T-cell (primary cell): ENCODE results near the gene ROR2. TPM values are rescaled to one million over a fixed set of nuclear protein-coding genes. Genes with fewer than 3 reads are reported as not detected.

Experiments used
- ATAC-seq, 4 experiments: fragments of 200-7000 bp in 3 of 4; fragments of 150-1000 bp in 1 of 4; cut with Tn5 transposase; replicated peaks in 1 of 4; 1 replicate in 3 of 4; 2 replicates in 1 of 4; pipeline ENCODE4 v1.10.0; 2021; ENCODE audit warnings: moderate library complexity in 3 of 4, mild to moderate bottlenecking in 2 of 4, moderate number of reproducible peaks in 1 of 4
- CTCF ChIA-PET, 2 donors: fragments of 300-600 bp; sonication (Branson Sonifier 250); formaldehyde crosslinking; loops; one replicate each; lab custom pipeline; 2022; ENCODE audit warnings: antibody characterized with exemption in 2 of 2; lab: Charles Lee
- POLR2A ChIA-PET, 2 donors: fragments of 300-600 bp; sonication (Branson Sonifier 250); formaldehyde crosslinking; loops; one replicate each; lab custom pipeline; 2022; ENCODE audit warnings: antibody characterized with exemption in 2 of 2; lab: Charles Lee
- DNase-seq, 35 experiments: peaks; one replicate each; pipeline versions ENCODE4 v3.0.0 to v3.0.0-alpha.2; 2013 to 2023
- H3K27ac ChIP-seq: one replicate; pipeline ENCODE4 v1.5.1; 2013; ENCODE audit warnings: low read length
- H3K27me3 ChIP-seq, 2 experiments: replicated peaks in 1 of 2; 1 replicate in 1 of 2; 2 replicates in 1 of 2; pipeline versions ENCODE4 v1.6.1 to v1.7.0; 2013; ENCODE audit warnings: low read length in 1 of 2, mixed read lengths in 1 of 2; ENCODE audit not compliant: control insufficient read depth in 2 of 2, insufficient read depth in 2 of 2; ENCODE audit errors: extremely low read depth in 1 of 2
- H3K36me3 ChIP-seq, 2 donors: 1 replicate in 1 of 2; 2 replicates in 1 of 2; pipeline versions ENCODE4 v1.6.1 to v1.7.0; 2013; ENCODE audit warnings: low read length in 1 of 2; ENCODE audit not compliant: control insufficient read depth in 2 of 2, insufficient read depth in 1 of 2; ENCODE audit errors: extremely low read depth in 1 of 2
- H3K4me1 ChIP-seq, 2 experiments: 1 replicate in 1 of 2; 2 replicates in 1 of 2; pipeline versions ENCODE4 v1.6.1 to v1.7.0; 2013; ENCODE audit warnings: low read length in 2 of 2, mixed read lengths in 1 of 2; ENCODE audit not compliant: insufficient read depth in 2 of 2, control insufficient read depth in 1 of 2; ENCODE audit errors: extremely low read depth in 1 of 2
- H3K4me3 ChIP-seq, 2 donors: 1 replicate in 1 of 2; 2 replicates in 1 of 2; pipeline versions ENCODE4 v1.5.1 to v1.7.0; 2013; ENCODE audit warnings: mild to moderate bottlenecking in 2 of 2, low read length in 1 of 2, moderate library complexity in 1 of 2; ENCODE audit not compliant: control insufficient read depth in 1 of 2; ENCODE audit errors: extremely low read depth in 1 of 2
- H3K9me3 ChIP-seq: 2 replicates; pipeline ENCODE4 v1.7.0; 2013
- H3K27ac Mint-ChIP-seq, 2 donors: one replicate each; pipeline ENCODE4 v1.8.0; 2020 to 2021; ENCODE audit warnings: mild to moderate bottlenecking in 2 of 2, mixed read lengths in 2 of 2
- H3K27me3 Mint-ChIP-seq, 2 donors: one replicate each; pipeline ENCODE4 v1.8.0; 2021 to 2022; ENCODE audit warnings: mixed read lengths in 2 of 2
- H3K36me3 Mint-ChIP-seq: one replicate; pipeline ENCODE4 v1.8.0; 2021; ENCODE audit warnings: mixed read lengths
- H3K4me1 Mint-ChIP-seq, 3 donors: one replicate each; pipeline ENCODE4 v1.8.0; 2020 to 2022; ENCODE audit warnings: mixed read lengths in 3 of 3, mild to moderate bottlenecking in 1 of 3
- H3K4me3 Mint-ChIP-seq, 3 donors: one replicate each; pipeline ENCODE4 v1.8.0; 2020 to 2022; ENCODE audit warnings: mild to moderate bottlenecking in 3 of 3, mixed read lengths in 3 of 3, moderate library complexity in 3 of 3
- H3K9me3 Mint-ChIP-seq, 3 donors: one replicate each; pipeline ENCODE4 v1.8.0; 2020 to 2022; ENCODE audit warnings: mixed read lengths in 3 of 3
- WGBS: methylation state at CpG from one replicate; pipeline ENCODE4 v1.1.5; 2013; ENCODE audit warnings: missing lambda C conversion rate; ENCODE audit not compliant: insufficient coverage; 5-methylcytosine and 5-hydroxymethylcytosine counted together
- total RNA-seq, 35 experiments: library from RNA in 6 of 35; stranded (reverse) in 6 of 35; fragments of 120-200 nt in 1 of 35; gene quantifications; one replicate each; pipeline versions ENCODE4 v1.2.1 to v1.2.4 and lab custom pipeline; 2013 to 2026

Gene ROR2
- total RNA-seq, 5 donors from 2014 or later (not counting 1 experiment from before 2014, with no cell fraction given): 0.07 to 0.28 (median 0.15) TPM; not detected in 1

DNA sequence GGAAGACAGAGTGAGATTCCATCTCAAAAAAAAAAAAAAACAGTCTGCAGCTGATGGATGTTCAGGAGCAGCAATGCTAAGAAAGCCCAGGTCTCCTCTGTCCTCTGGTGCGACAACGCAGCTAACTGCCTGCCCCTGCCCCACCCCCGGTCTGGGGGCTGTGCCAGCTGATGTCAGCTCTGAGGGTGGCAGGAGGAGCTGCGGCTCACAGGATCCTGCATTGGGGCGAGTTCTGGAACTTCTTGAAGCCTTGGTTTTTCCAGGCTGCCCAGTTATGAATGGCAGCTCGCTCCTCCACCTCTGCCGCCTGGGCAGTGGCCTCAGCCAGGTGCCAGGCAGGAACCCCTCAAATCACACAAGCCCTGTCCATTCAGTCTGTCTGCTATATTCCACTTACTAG, 113.5 kb downstream of the ROR2 start:
- DNase-seq (no peak), ATAC-seq (no peak)
- Mint-ChIP-seq H3K9me3 (no peaks in the 10 kb centered on the region), H3K4me1 (peaks cover 0 to 4% (median 0%) of the 10 kb centered on the region in 3 donors), H3K4me3 (no peak overlapping the region), H3K36me3 (no peaks in the 10 kb centered on the region), H3K27ac (no peak overlapping the region), H3K27me3 (peaks cover 9 to 24% of the 10 kb centered on the region in 2 donors)
- Histone ChIP-seq H3K4me3 (no peak overlapping the region), H3K27ac (no peak overlapping the region), H3K4me1 (peaks cover 0 to 2% of the 10 kb centered on the region in 2 experiments), H3K27me3 (peaks cover 0 to 29% of the 10 kb centered on the region in 2 experiments), H3K9me3 (no peaks in the 10 kb centered on the region), H3K36me3 (no peaks in the 10 kb centered on the region)
- ChIA-PET CTCF (no interaction called here), POLR2A (no interaction called here)
- WGBS: 72% methylated on average over 5 of the region's 7 CpGs

- CTCF ChIA-PET: no interaction called here
- peak in 1 of 35 experiments; percentile 6 for DNase-seq
These were observed 114.4 kb downstream of the ROR2 start for GRCh38 chr9:91835632-91836031.

GRCh38 chr9:91835216-91835615, 114.8 kb downstream of the ROR2 start:
- Histone ChIP-seq H3K4me1 (peaks cover 0 to 2% of the 10 kb centered on the region in 2 experiments), H3K36me3 (no peaks in the 10 kb centered on the region), H3K9me3 (no peaks in the 10 kb centered on the region), H3K27me3 (peaks cover 0 to 21% of the 10 kb centered on the region in 2 experiments), H3K27ac (no peak overlapping the region), H3K4me3 (no peak overlapping the region)
- no peak overlapping the region for H3K27ac Mint-ChIP-seq
- DNase-seq (no peak), ATAC-seq (no peak)
- peaks cover 11 to 16% of the 10 kb centered on the region in 2 donors for H3K27me3 Mint-ChIP-seq
- ChIA-PET CTCF (no interaction called here), POLR2A (interaction anchor here in 1 of 2 donors (0.6 kb wide), 1 partner anchor 991 kb away, joined by 3 read pairs; no protein-coding TSS in a partner anchor)
- no peaks in the 10 kb centered on the region for H3K9me3 Mint-ChIP-seq
- H3K4me1 Mint-ChIP-seq: peaks cover 0 to 2% (median 0%) of the 10 kb centered on the region in 3 donors
- H3K4me3 Mint-ChIP-seq: no peak overlapping the region
- 83% methylated on average over 1 of the region's 5 CpGs for WGBS
- no peaks in the 10 kb centered on the region for H3K36me3 Mint-ChIP-seq

More at GRCh38 chr9:91835632-91836031, 114.4 kb downstream of the ROR2 start:
- POLR2A ChIA-PET: no interaction called here
- Histone ChIP-seq H3K4me1 (peaks cover 0 to 2% of the 10 kb centered on the region in 2 experiments), H3K4me3 (no peak overlapping the region), H3K36me3 (no peaks in the 10 kb centered on the region), H3K27me3 (peaks cover 0 to 25% of the 10 kb centered on the region in 2 experiments), H3K9me3 (no peaks in the 10 kb centered on the region), H3K27ac (no peak overlapping the region)
- WGBS: 67% methylated on average over 7 of the region's 7 CpGs
- Mint-ChIP-seq H3K9me3 (no peaks in the 10 kb centered on the region), H3K27ac (no peak overlapping the region), H3K4me3 (no peak overlapping the region), H3K36me3 (no peaks in the 10 kb centered on the region), H3K4me1 (peaks cover 0 to 4% (median 0%) of the 10 kb centered on the region in 3 donors), H3K27me3 (peaks cover 8 to 19% of the 10 kb centered on the region in 2 donors)
- ATAC-seq: no peak

GRCh38 chr9:91834740-91835139, 115.3 kb downstream of the ROR2 start:
- Mint-ChIP-seq H3K4me3 (no peak overlapping the region), H3K27me3 (peaks cover 12 to 14% of the 10 kb centered on the region in 2 donors), H3K4me1 (no peaks in the 10 kb centered on the region), H3K27ac (no peak overlapping the region), H3K9me3 (no peaks in the 10 kb centered on the region), H3K36me3 (no peaks in the 10 kb centered on the region)
- Histone ChIP-seq H3K27ac (no peak overlapping the region), H3K4me3 (no peak overlapping the region), H3K4me1 (no peaks in the 10 kb centered on the region), H3K27me3 (peaks cover 0 to 17% of the 10 kb centered on the region in 2 experiments), H3K36me3 (no peaks in the 10 kb centered on the region), H3K9me3 (no peaks in the 10 kb centered on the region)
- 90% methylated on average over 2 of the region's 3 CpGs for WGBS
- peak in 1 of 4 experiments; percentile 20 for ATAC-seq
- ChIA-PET CTCF (no interaction called here), POLR2A (interaction anchor here in 1 of 2 donors (0.6 kb wide), 1 partner anchor 992 kb away, joined by 3 read pairs; no protein-coding TSS in a partner anchor)
- no peak for DNase-seq

GRCh38 chr9:91833878-91834255, 116.2 kb downstream of the ROR2 start:
- Histone ChIP-seq H3K9me3 (no peaks in the 10 kb centered on the region), H3K4me3 (no peak overlapping the region), H3K36me3 (no peaks in the 10 kb centered on the region), H3K4me1 (no peaks in the 10 kb centered on the region), H3K27me3 (peaks cover 0 to 14% of the 10 kb centered on the region in 2 experiments), H3K27ac (no peak overlapping the region)
- ChIA-PET CTCF (no interaction called here), POLR2A (no interaction called here)
- Mint-ChIP-seq H3K4me3 (no peak overlapping the region), H3K4me1 (no peaks in the 10 kb centered on the region), H3K27ac (no peak overlapping the region), H3K36me3 (no peaks in the 10 kb centered on the region), H3K27me3 (peaks cover 11% of the 10 kb centered on the region in 2 donors), H3K9me3 (no peaks in the 10 kb centered on the region)
- WGBS: 81% methylated on average over 6 of the region's 7 CpGs
- DNase-seq (no peak), ATAC-seq (no peak)

DNA sequence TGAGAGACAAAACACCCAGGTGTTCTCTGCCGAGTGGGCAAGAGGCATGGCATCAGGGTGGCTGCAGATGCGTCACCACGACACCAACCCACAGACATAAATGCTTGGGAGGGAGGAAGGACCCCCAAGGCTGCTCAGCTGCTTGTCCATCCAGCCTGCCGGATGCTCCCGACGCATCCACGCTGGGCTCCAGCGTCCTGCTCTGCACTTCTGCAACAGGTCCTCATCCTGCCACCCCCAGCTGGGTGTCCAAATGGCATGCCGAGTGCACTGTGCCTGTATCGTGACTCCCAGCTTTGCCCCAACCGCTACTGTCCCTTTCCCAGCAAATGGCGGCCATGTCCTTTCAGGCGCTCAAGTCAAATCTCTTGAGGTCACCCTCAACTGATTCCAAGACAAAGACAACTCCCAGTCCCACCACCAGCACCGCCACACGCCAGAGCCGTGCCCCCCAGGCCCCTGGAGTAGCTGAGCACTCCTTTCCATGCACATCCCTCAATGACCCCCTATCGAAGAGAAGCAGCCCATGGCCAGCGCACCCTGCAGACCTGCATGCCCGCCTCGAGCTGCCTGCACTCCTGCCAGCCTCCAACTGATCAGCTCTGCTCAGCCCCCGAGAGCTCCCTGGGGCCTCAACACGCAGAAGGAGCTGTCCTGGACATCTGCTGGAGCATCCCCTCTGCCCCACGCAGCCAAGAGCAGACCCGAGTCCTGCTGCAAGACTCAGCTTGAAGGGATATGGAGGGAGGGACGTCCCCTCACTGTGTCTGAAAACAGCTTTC, 116.7 kb downstream of the ROR2 start:
- Histone ChIP-seq H3K4me1 (no peaks in the 10 kb centered on the region), H3K4me3 (no peak overlapping the region), H3K36me3 (no peaks in the 10 kb centered on the region), H3K27me3 (peaks cover 0 to 14% of the 10 kb centered on the region in 2 experiments), H3K9me3 (no peaks in the 10 kb centered on the region), H3K27ac (no peak overlapping the region)
- no peak overlapping the region for H3K4me3 Mint-ChIP-seq
- no peak overlapping the region for H3K27ac Mint-ChIP-seq
- peaks cover 5 to 7% of the 10 kb centered on the region in 2 donors for H3K27me3 Mint-ChIP-seq
- no peaks in the 10 kb centered on the region for H3K9me3 Mint-ChIP-seq
- ChIA-PET POLR2A (no interaction called here), CTCF (no interaction called here)
- 84% methylated on average over 21 of the region's 25 CpGs for WGBS
- H3K4me1 Mint-ChIP-seq: no peaks in the 10 kb centered on the region
- no peaks in the 10 kb centered on the region for H3K36me3 Mint-ChIP-seq
- DNase-seq (no peak), ATAC-seq (no peak)
